Breast epithelium (tissue), 4 donors: Measurements from ENCODE around the gene SMARCA1. TPM values are rescaled to one million over a fixed set of nuclear protein-coding genes. Genes with fewer than 3 reads are reported as not detected.

Experiments
- DNase-seq, 2 donors: peaks; one replicate each; pipeline ENCODE4 v3.0.0-alpha.2; 2019; ENCODE audit warnings: low spot score in 2 of 2
- H3K27ac ChIP-seq, 2 donors: fragments of 200-600 bp; sonication (generic) in 1 of 2; one replicate each; pipeline ENCODE4 v1.5.1; 2016 to 2019; ENCODE audit warnings: mild to moderate bottlenecking in 1 of 2
- H3K27me3 ChIP-seq, 2 donors: fragments of 200-600 bp; sonication (generic) in 1 of 2; one replicate each; pipeline versions ENCODE4 v1.5.1 to v1.6.0; 2017 to 2019; ENCODE audit warnings: control low read depth in 1 of 2, mild to moderate bottlenecking in 1 of 2
- H3K36me3 ChIP-seq: fragments of 200-600 bp; one replicate; pipeline ENCODE4 v1.5.1; 2019
- H3K4me1 ChIP-seq, 2 donors: fragments of 200-600 bp; sonication (generic); one replicate each; pipeline ENCODE4 v1.5.1; 2016 to 2019; ENCODE audit warnings: control low read depth in 1 of 2
- H3K4me3 ChIP-seq, 3 donors: fragments of 200-600 bp; sonication (generic); 1 replicate in 2 of 3; 2 replicates in 1 of 3; pipeline ENCODE4 v1.5.1; 2016 to 2019; ENCODE audit warnings: mild to moderate bottlenecking in 3 of 3, moderate library complexity in 2 of 3
- H3K9me3 ChIP-seq, 2 donors: fragments of 200-600 bp; sonication (generic) in 1 of 2; one replicate each; pipeline ENCODE4 v1.5.1; 2016 to 2019; ENCODE audit warnings: control low read depth in 1 of 2
- POLR2A ChIP-seq: fragments of 450-650 bp; IDR thresholded peaks from one replicate; pipeline ENCODE4 v1.6.1; 2016; ENCODE audit warnings: antibody characterized with exemption, mild to moderate bottlenecking, moderate library complexity
- POLR2AphosphoS5 ChIP-seq, 3 donors: sonication (generic); formaldehyde crosslinking; IDR thresholded peaks; one replicate each; pipeline ENCODE4 v1.6.1; 2017; ENCODE audit warnings: antibody characterized with exemption in 3 of 3
- intact Hi-C: fragments of 100-400 bp; cut with DNase I; formaldehyde crosslinking; loops from one replicate; pipeline ENCODE4 v1.15.1; 2023; ENCODE audit warnings: low total_unique reads
- total RNA-seq, 3 donors: library from RNA; depleted of rRNA; stranded (reverse); fragments of >200 nt; gene quantifications; one replicate each; pipeline ENCODE4 v1.1.0, GENCODE V29; 2016
- TF ChIP-seq, protein P1 (sequence below), 3 donors: fragments of 450-650 bp; IDR thresholded peaks; one replicate each; pipeline ENCODE4 v1.5.1; 2016 to 2017; ENCODE audit warnings: antibody characterized with exemption in 3 of 3, mild to moderate bottlenecking in 3 of 3, moderate library complexity in 3 of 3

SMARCA1 gene, protein sequence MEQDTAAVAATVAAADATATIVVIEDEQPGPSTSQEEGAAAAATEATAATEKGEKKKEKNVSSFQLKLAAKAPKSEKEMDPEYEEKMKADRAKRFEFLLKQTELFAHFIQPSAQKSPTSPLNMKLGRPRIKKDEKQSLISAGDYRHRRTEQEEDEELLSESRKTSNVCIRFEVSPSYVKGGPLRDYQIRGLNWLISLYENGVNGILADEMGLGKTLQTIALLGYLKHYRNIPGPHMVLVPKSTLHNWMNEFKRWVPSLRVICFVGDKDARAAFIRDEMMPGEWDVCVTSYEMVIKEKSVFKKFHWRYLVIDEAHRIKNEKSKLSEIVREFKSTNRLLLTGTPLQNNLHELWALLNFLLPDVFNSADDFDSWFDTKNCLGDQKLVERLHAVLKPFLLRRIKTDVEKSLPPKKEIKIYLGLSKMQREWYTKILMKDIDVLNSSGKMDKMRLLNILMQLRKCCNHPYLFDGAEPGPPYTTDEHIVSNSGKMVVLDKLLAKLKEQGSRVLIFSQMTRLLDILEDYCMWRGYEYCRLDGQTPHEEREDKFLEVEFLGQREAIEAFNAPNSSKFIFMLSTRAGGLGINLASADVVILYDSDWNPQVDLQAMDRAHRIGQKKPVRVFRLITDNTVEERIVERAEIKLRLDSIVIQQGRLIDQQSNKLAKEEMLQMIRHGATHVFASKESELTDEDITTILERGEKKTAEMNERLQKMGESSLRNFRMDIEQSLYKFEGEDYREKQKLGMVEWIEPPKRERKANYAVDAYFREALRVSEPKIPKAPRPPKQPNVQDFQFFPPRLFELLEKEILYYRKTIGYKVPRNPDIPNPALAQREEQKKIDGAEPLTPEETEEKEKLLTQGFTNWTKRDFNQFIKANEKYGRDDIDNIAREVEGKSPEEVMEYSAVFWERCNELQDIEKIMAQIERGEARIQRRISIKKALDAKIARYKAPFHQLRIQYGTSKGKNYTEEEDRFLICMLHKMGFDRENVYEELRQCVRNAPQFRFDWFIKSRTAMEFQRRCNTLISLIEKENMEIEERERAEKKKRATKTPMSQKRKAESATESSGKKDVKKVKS
- total RNA-seq: 10 to 100 TPM; 29.5 to 34.4 (median 33.4) TPM

DNA sequence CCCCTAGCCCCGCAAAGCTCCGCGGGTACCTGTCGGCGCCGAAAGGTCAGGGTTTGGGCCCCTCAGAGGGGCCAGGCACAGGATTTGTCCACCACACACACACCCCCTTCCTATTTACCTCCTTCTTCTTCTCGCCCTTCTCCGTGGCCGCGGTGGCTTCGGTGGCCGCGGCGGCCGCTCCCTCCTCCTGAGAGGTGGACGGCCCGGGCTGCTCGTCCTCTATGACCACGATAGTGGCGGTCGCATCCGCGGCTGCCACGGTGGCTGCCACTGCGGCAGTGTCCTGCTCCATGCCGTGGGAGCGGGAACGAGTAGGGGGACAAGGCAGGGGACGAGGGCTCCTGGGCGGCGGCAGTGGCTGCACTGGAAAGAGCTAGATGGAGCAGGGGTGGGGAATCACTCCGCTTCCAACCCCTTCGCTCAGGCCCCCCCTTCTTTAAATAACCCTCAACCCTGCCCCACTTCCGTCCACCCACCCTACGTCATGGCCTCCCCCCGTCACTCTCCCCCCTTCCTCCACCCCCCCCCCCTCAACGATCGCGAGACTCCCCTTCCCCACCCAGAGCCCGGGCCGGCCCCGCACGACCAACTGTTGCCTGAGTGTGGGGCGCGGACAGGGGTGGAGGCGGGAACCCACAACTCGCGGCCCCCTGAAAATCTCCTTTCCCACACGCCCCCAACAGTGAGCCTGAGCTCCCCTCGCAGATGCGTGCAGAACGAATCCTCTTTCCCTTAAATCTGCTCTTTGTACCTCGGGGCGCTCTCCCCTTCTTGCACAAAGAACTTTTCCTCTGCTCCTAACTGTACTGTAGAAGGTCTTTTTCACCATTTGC is at the start of gene SMARCA1:
Gene SMARCA1 (minus strand): TSS at position 412 of the 833 bp plus-strand sequence. CDS start 120 bp downstream, at position 292.
- peak in 1 of 2 donors; percentile 51 for DNase-seq
- H3K4me1 ChIP-seq: no peaks in the 10 kb centered on the region
- H3K27me3 ChIP-seq: peaks cover 0 to 9% of the 10 kb centered on the region in 2 donors
- intact Hi-C loops: no loop called here
- H3K27ac ChIP-seq: peak within 1 kb of the TSS; percentile 83 to 93
- H3K9me3 ChIP-seq: no peaks in the 10 kb centered on the region
- H3K4me3 ChIP-seq: peak within 1 kb of the TSS; percentile 72 to 84 (median 75)
- TF ChIP-seq, protein P1, sequence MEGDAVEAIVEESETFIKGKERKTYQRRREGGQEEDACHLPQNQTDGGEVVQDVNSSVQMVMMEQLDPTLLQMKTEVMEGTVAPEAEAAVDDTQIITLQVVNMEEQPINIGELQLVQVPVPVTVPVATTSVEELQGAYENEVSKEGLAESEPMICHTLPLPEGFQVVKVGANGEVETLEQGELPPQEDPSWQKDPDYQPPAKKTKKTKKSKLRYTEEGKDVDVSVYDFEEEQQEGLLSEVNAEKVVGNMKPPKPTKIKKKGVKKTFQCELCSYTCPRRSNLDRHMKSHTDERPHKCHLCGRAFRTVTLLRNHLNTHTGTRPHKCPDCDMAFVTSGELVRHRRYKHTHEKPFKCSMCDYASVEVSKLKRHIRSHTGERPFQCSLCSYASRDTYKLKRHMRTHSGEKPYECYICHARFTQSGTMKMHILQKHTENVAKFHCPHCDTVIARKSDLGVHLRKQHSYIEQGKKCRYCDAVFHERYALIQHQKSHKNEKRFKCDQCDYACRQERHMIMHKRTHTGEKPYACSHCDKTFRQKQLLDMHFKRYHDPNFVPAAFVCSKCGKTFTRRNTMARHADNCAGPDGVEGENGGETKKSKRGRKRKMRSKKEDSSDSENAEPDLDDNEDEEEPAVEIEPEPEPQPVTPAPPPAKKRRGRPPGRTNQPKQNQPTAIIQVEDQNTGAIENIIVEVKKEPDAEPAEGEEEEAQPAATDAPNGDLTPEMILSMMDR (IDR thresholded peaks at IDR 0.05): no peak
- TF ChIP-seq POLR2A (no peak), POLR2AphosphoS5 (IDR thresholded peaks at IDR 0.05) (no peak)
- H3K36me3 ChIP-seq: no peaks in the 10 kb centered on the region

DNA sequence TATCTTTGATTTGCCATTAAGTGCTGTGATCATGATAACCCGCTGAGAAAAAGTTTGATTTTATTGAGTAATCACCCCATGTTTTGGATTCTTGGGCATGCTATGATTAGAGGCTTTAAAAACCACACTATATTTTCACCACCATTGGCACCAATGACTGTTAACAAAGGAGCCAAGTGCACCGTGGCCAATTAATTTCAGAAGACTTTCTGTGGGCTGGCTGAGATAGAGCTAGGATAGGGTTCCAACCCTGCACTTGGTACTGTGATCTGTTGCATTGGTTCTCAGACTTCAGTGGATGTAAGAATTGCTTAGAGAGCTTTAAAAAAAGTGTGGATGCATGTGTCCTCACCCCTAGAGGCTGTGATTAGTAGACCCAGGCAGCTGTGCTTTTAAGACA is 49.1 kb upstream of the SMARCA1 start:
- Histone ChIP-seq H3K27ac (no peak overlapping the region), H3K36me3 (no peaks in the 10 kb centered on the region)
- no peak for DNase-seq

DNA sequence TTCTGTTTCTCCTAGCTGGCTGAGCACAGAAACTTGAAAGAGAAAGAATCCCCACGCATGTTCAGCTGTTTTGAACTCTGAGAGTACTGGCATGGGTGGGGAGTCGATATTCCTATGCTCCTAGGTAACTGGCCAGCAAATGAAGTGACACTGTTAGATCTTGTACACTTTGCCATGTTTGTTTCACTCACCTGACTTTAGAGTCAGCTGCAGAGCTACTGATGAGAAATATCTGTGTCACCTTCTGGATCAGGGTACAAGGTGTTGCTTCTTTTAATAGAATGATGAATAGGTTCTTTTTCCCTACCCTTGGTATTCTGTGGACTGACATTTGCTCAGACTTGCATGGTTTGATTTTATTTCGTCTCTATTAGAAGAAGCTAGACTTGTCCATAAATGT is 45.1 kb upstream of the SMARCA1 start:
- H3K27me3 ChIP-seq: peaks cover 0 to 6% of the 10 kb centered on the region in 2 donors
- no peak for DNase-seq
- TF ChIP-seq POLR2AphosphoS5 (IDR thresholded peaks at IDR 0.05): no peak
- TF ChIP-seq, protein P1 (IDR thresholded peaks at IDR 0.05): no peak
- no peak for TF ChIP-seq POLR2A
- intact Hi-C loops: no loop called here
- H3K9me3 ChIP-seq: no peaks in the 10 kb centered on the region
- H3K4me1 ChIP-seq: no peaks in the 10 kb centered on the region
- no peak overlapping the region for H3K27ac ChIP-seq
- no peak overlapping the region for H3K4me3 ChIP-seq
- no peaks in the 10 kb centered on the region for H3K36me3 ChIP-seq

More for the DNA sequence above, 49.1 kb upstream of the SMARCA1 start:
- Histone ChIP-seq H3K4me3 (no peak overlapping the region), H3K27me3 (peaks cover 0 to 6% of the 10 kb centered on the region in 2 donors), H3K9me3 (no peaks in the 10 kb centered on the region), H3K4me1 (no peaks in the 10 kb centered on the region)
- intact Hi-C loops: no loop called here
- TF ChIP-seq, protein P1 (IDR thresholded peaks at IDR 0.05): no peak
- TF ChIP-seq POLR2AphosphoS5 (IDR thresholded peaks at IDR 0.05) (no peak), POLR2A (no peak)

DNA sequence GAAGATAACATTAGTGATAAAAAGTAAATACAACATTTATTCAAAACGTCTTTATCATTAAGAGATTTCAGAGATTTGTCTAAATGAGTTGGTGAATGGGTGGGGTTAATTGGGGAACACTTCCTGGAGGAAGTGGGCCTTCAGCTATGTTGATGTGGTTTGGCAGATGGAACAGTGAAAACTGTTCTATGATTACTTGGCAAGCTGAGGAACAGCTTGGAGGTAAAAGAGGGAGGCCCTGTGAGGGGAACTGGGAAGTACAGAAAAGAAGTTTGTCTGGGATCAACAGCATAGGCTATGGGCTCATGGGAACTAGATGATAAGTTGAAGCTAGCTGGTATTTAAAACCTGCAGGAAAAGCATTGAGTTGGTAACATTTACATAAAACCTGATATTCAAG is 42.8 kb upstream of the SMARCA1 start:
- intact Hi-C loops: no loop called here
- Histone ChIP-seq H3K4me3 (no peak overlapping the region), H3K27ac (no peak overlapping the region), H3K27me3 (peaks cover 0 to 12% of the 10 kb centered on the region in 2 donors), H3K4me1 (no peaks in the 10 kb centered on the region), H3K9me3 (no peaks in the 10 kb centered on the region), H3K36me3 (no peaks in the 10 kb centered on the region)
- TF ChIP-seq, protein P1 (IDR thresholded peaks at IDR 0.05): no peak
- no peak for TF ChIP-seq POLR2AphosphoS5 (IDR thresholded peaks at IDR 0.05)
- TF ChIP-seq POLR2A: no peak
- DNase-seq: no peak
